Gastrocnemius medialis (tissue), 4 donors: ENCODE data around the gene MAPK8.

Source experiments
- POLR2A ChIP-seq, 2 donors: fragments of 450-650 bp; IDR thresholded peaks; one replicate each; pipeline ENCODE4 v1.6.1; 2017; ENCODE audit warnings: antibody characterized with exemption in 2 of 2, mild to moderate bottlenecking in 2 of 2, moderate library complexity in 2 of 2
- TF ChIP-seq, protein P1 (sequence below), 5 experiments: fragments of 450-650 bp in 3 of 5; fragments of 200-600 bp in 2 of 5; sonication (generic) in 2 of 5; IDR thresholded peaks in 4 of 5; conservative IDR thresholded peaks in 1 of 5; 1 replicate in 4 of 5; 2 replicates in 1 of 5; pipeline ENCODE4 v1.5.1; 2016 to 2019; ENCODE audit warnings: antibody characterized with exemption in 5 of 5, mild to moderate bottlenecking in 3 of 5, moderate library complexity in 3 of 5

DNA sequence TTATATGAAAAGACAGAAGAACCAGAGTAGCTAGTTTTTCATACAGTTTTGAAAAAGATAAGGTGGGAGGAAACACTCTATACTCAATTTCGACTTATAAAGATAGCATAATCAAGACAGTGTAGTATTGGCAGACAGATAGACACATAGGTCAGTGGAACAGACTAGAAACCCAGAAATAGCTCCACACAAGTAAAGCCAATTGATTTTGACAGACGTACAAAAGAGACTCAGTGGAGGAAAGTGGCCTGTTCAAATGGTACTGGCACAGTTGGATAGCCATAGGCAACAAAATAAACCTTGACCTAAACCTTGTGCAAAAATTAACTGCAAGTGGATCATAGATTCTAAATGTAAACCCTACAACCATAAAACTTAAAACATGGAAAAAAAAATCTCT, 46.8 kb downstream of the MAPK8 start:
- TF ChIP-seq, protein P1, sequence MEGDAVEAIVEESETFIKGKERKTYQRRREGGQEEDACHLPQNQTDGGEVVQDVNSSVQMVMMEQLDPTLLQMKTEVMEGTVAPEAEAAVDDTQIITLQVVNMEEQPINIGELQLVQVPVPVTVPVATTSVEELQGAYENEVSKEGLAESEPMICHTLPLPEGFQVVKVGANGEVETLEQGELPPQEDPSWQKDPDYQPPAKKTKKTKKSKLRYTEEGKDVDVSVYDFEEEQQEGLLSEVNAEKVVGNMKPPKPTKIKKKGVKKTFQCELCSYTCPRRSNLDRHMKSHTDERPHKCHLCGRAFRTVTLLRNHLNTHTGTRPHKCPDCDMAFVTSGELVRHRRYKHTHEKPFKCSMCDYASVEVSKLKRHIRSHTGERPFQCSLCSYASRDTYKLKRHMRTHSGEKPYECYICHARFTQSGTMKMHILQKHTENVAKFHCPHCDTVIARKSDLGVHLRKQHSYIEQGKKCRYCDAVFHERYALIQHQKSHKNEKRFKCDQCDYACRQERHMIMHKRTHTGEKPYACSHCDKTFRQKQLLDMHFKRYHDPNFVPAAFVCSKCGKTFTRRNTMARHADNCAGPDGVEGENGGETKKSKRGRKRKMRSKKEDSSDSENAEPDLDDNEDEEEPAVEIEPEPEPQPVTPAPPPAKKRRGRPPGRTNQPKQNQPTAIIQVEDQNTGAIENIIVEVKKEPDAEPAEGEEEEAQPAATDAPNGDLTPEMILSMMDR (IDR thresholded peaks at IDR 0.05 in 4 of 5, conservative IDR thresholded peaks at IDR 0.05 in 1 of 5): no peak
- TF ChIP-seq POLR2A (IDR thresholded peaks at IDR 0.05): no peak
